Measurements from ENCODE around the gene OAT. TPM values are rescaled to one million over a fixed set of nuclear protein-coding genes. Genes with fewer than 3 reads are reported as not detected.

OAT gene
- polyA plus RNA-seq, 1 experiment, result 112 TPM

GRCh38 chr10:124390471-124391187 lies 28.1 kb downstream of the OAT start:
- Histone ChIP-seq H3K27me3 (ENCODE audit: control insufficient read depth, insufficient read depth, low read length) (no peaks in the 10 kb centered on the region), H3K4me3 (ENCODE audit: low read depth, low read length) (no peak overlapping the region), H3K36me3 (ENCODE audit: control insufficient read depth, insufficient read depth, low read length) (no peaks in the 10 kb centered on the region)
- DNase-seq (ENCODE audit: low read depth), result no peak
- ChIA-PET POLR2A (no interaction called here), CTCF (interaction anchor here (0.7 to 15.8 kb wide), 18 partner anchors 10 to 404 kb away, joined by 3 to 316 read pairs (median 5); partner anchors contain the start of gene CHST15)
- no peak for TF ChIP-seq CTCF (IDR thresholded peaks at IDR 0.05; ENCODE audit: insufficient read depth, low read depth, low read length)

- no peak for DNase-seq (ENCODE audit: low read depth)
- CTCF ChIA-PET, result interaction anchor here (0.7 to 15.8 kb wide), 42 partner anchors 9 to 816 kb away, joined by 3 to 316 read pairs (median 4); partner anchors contain the start of gene CHST15
- POLR2A ChIA-PET, result no interaction called here
- H3K27me3 ChIP-seq (ENCODE audit: control insufficient read depth, insufficient read depth, low read length), result 0 out of 2 replicates have a peak, but pooled peaks cover 1% of the 10 kb centered on the region
- no peaks in the 10 kb centered on the region for H3K36me3 ChIP-seq (ENCODE audit: control insufficient read depth, insufficient read depth, low read length)
- TF ChIP-seq CTCF (IDR thresholded peaks at IDR 0.05; ENCODE audit: insufficient read depth, low read depth, low read length), result no peak
- no peak overlapping the region for H3K4me3 ChIP-seq (ENCODE audit: low read depth, low read length)
Measured at GRCh38 chr10:124389613-124390361, 28.9 kb downstream of the OAT start.

- peak; percentile 86 for TF ChIP-seq CTCF (IDR thresholded peaks at IDR 0.05; ENCODE audit: insufficient read depth, low read depth, low read length)
- peak overlapping the region; percentile 28 for H3K4me3 ChIP-seq (ENCODE audit: low read depth, low read length)
- POLR2A ChIA-PET, result interaction anchor here (0.6 kb wide), 1 partner anchor 30 kb away, joined by 3 read pairs; no protein-coding TSS in a partner anchor
Measured at GRCh38 chr10:124388823-124389612, 29.7 kb downstream of the OAT start.

GRCh38 chr10:124388476-124388822 lies 30.3 kb downstream of the OAT start:
- no peak for DNase-seq (ENCODE audit: low read depth)
- CTCF ChIA-PET, result interaction anchor here (0.7 to 15.8 kb wide), 15 partner anchors 9 to 443 kb away, joined by 3 to 316 read pairs (median 8); partner anchors contain the start of gene CHST15
- POLR2A ChIA-PET, result no interaction called here
- H3K4me3 ChIP-seq (ENCODE audit: low read depth, low read length), result peak overlapping the region; percentile 28; the same call in 1 of the 2 replicates
- no peak for TF ChIP-seq CTCF (IDR thresholded peaks at IDR 0.05; ENCODE audit: insufficient read depth, low read depth, low read length)
- 0 out of 2 replicates have a peak, but pooled peaks cover 1% of the 10 kb centered on the region for H3K27me3 ChIP-seq (ENCODE audit: control insufficient read depth, insufficient read depth, low read length)
- no peaks in the 10 kb centered on the region for H3K36me3 ChIP-seq (ENCODE audit: control insufficient read depth, insufficient read depth, low read length)

More at GRCh38 chr10:124388823-124389612, 29.7 kb downstream of the OAT start:
- CTCF ChIA-PET, result interaction anchor here (0.6 to 15.8 kb wide), 52 partner anchors 8 to 816 kb away, joined by 3 to 316 read pairs (median 4); partner anchors contain the start of gene CHST15
- H3K36me3 ChIP-seq (ENCODE audit: control insufficient read depth, insufficient read depth, low read length), result no peaks in the 10 kb centered on the region
- H3K27me3 ChIP-seq (ENCODE audit: control insufficient read depth, insufficient read depth, low read length), result 0 out of 2 replicates have a peak, but pooled peaks cover 1% of the 10 kb centered on the region
- DNase-seq (ENCODE audit: low read depth), result no peak
